Smooth muscle cell (in vitro differentiated cells): ENCODE results near the gene PCBP1. TPM values are rescaled to one million over a fixed set of nuclear protein-coding genes. Genes with fewer than 3 reads are reported as not detected.
"Not testable (repeated sequence)": the region's sequence is repeated elsewhere in the genome, so short reads cannot be mapped to it uniquely, and the experiment has no call there.

Experiments
- DNase-seq: peaks from one replicate; lab custom pipeline; 2025; ENCODE audit not compliant: unreplicated experiment; lab: John Stamatoyannopoulos, UW
- H2AFZ ChIP-seq: fragments of 200-600 bp; sonication (generic); 2 replicates; pipeline ENCODE4 v1.6.0; 2016; ENCODE audit warnings: antibody characterized with exemption, low read depth, mild to moderate bottlenecking
- H3F3A ChIP-seq: fragments of 200-600 bp; sonication (generic); 2 replicates; pipeline ENCODE4 v1.6.0; 2017; ENCODE audit warnings: antibody characterized with exemption, low read depth
- H3K27ac ChIP-seq: fragments of 200-600 bp; sonication (generic); 2 replicates; pipeline ENCODE4 v1.5.1; 2016; ENCODE audit warnings: low read depth, mild to moderate bottlenecking
- H3K27me3 ChIP-seq: fragments of 200-600 bp; sonication (generic); 2 replicates; pipeline ENCODE4 v1.6.1; 2016; ENCODE audit warnings: low read depth, mild to moderate bottlenecking
- H3K36me3 ChIP-seq: fragments of 200-600 bp; sonication (generic); 2 replicates; pipeline ENCODE4 v1.5.1; 2016; ENCODE audit warnings: low read depth
- H3K4me1 ChIP-seq: fragments of 200-600 bp; sonication (generic); 2 replicates; pipeline ENCODE4 v1.5.1; 2016; ENCODE audit warnings: low read depth
- H3K4me2 ChIP-seq: fragments of 200-600 bp; sonication (generic); 2 replicates; pipeline ENCODE4 v1.6.0; 2016; ENCODE audit warnings: mild to moderate bottlenecking
- H3K4me3 ChIP-seq: fragments of 200-600 bp; sonication (generic); 2 replicates; pipeline ENCODE4 v1.5.1; 2016; ENCODE audit warnings: mild to moderate bottlenecking
- H3K79me2 ChIP-seq: fragments of 200-600 bp; sonication (generic); 2 replicates; pipeline ENCODE4 v1.6.0; 2016; ENCODE audit warnings: low read depth, mild to moderate bottlenecking
- H3K9ac ChIP-seq: fragments of 200-600 bp; sonication (generic); 2 replicates; pipeline ENCODE4 v1.6.0; 2016; ENCODE audit warnings: low read depth
- H3K9me3 ChIP-seq: fragments of 200-600 bp; sonication (generic); replicated peaks from 2 replicates; pipeline ENCODE4 v1.5.1; 2016; ENCODE audit warnings: low read depth
- H4K20me1 ChIP-seq: fragments of 200-600 bp; sonication (generic); 2 replicates; pipeline ENCODE4 v1.6.0; 2016; ENCODE audit warnings: low read depth
- CTCF ChIP-seq: fragments of 200-600 bp; sonication (generic); IDR thresholded peaks from 2 replicates; pipeline ENCODE4 v1.5.1; 2017; ENCODE audit warnings: borderline replicate concordance, mild to moderate bottlenecking, antibody characterized with exemption; ENCODE audit not compliant: insufficient read depth, poor library complexity, severe bottlenecking
- WGBS: methylation state at CpG from one replicate; pipeline ENCODE4 v1.1.7; 2016; ENCODE audit warnings: low lambda C conversion rate; 5-methylcytosine and 5-hydroxymethylcytosine counted together
- polyA plus RNA-seq: library from polyadenylated mRNA; unstranded; fragments of >200 nt; fragmentation: Nextera tagmentation; extraction: Ambion mirVana; gene quantifications from 2 replicates; pipeline ENCODE4 v1.2.1, GENCODE V29; 2016
- total RNA-seq: library from RNA; depleted of rRNA; stranded (reverse); fragments of >200 nt; gene quantifications from 2 replicates; pipeline ENCODE4 v1.2.3, GENCODE V29; 2014

Gene PCBP1
- total and polyA plus RNA-seq, 2 experiments from 2014 or later: 109 to 145 TPM

- Histone ChIP-seq H3K9me3 (no peaks in the 10 kb centered on the region), H3K4me2 (no peak overlapping the region), H2AFZ (no peak overlapping the region), H3K36me3 (no peaks in the 10 kb centered on the region), H4K20me1 (peaks cover 17% of the 10 kb centered on the region), H3K4me1 (no peaks in the 10 kb centered on the region), H3K9ac (no peak overlapping the region), H3K79me2 (peaks cover 21% of the 10 kb centered on the region), H3K27ac (no peak overlapping the region), H3K27me3 (no peaks in the 10 kb centered on the region), H3F3A (peaks cover 13% of the 10 kb centered on the region), H3K4me3 (no peak overlapping the region)
- no peak for DNase-seq
- WGBS: 93% methylated on average over 2 of the region's 2 CpGs
- TF ChIP-seq CTCF: no peak
These were observed 4.1 kb downstream of the PCBP1 start for GRCh38 chr2:70091364-70091763.

DNA sequence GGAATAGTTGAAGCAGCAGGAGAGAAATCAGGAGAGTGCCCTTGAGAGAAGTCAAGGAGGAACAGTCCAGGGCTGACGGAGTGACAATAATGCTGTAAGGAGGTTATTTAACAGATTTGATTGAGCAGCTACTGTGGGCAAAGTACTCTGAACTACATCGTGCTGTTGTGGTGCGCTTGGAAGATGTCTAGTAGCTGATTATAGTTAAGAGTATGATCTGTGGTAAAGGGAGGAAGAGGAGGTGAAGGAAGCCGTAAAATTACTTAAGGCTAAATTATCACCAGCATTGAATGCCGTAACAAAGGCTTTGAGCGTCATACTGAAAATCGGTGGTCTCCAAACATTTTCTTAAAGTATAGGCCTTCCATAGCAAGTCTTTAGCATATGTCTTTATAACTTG, 4.5 kb downstream of the PCBP1 start:
- H3K79me2 ChIP-seq: peaks cover 21% of the 10 kb centered on the region
- H3K36me3 ChIP-seq: no peaks in the 10 kb centered on the region
- H3K27ac ChIP-seq: no peak overlapping the region
- WGBS: 95% methylated on average over 7 of the region's 7 CpGs
- no peaks in the 10 kb centered on the region for H3K9me3 ChIP-seq
- TF ChIP-seq CTCF: no peak
- H3K4me2 ChIP-seq: no peak overlapping the region
- peaks cover 17% of the 10 kb centered on the region for H4K20me1 ChIP-seq
- H3K4me3 ChIP-seq: no peak overlapping the region
- DNase-seq: no peak
- H3K9ac ChIP-seq: no peak overlapping the region
- peaks cover 13% of the 10 kb centered on the region for H3F3A ChIP-seq
- H3K27me3 ChIP-seq: no peaks in the 10 kb centered on the region
- no peak overlapping the region for H2AFZ ChIP-seq
- H3K4me1 ChIP-seq: no peaks in the 10 kb centered on the region

DNA sequence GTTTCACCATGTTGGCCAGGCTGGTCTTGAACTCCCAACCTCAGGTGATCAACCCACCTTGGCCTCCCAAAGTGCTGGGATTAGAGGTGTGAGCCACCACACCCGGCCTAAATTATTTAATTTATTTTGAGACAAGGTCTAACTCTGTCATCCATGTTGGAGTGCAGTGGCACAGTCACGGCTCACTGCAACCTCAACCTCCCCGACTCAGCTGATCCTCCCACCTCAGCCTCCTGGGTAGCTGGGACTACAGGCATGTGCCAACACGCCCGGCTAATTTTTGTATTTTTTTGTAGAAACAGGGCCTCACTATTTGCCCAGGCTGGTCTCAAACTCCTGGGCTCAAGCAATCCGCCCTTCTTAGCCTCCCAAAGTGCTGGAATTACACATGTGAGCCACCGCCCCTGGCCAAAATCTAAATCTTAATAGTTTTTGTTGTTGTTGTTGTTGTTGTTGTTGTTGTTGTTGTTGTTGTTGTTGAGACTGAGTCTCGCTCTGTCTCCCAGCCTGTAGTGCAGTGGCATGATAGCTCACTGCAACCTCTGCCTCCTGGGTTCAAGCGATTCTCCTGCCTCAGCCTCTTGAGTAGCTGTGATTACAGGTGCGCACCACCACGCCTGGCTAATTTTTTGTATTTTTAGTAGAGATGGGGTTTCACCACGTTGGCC, 5.4 kb downstream of the PCBP1 start:
- H3K27me3 ChIP-seq, H2AFZ ChIP-seq, H3K4me1 ChIP-seq, H3K4me3 ChIP-seq, H3K36me3 ChIP-seq, H3K9me3 ChIP-seq, H3K9ac ChIP-seq, DNase-seq, H3K4me2 ChIP-seq, H3K27ac ChIP-seq: not testable (repeated sequence)
- 97% methylated on average over 12 of the region's 12 CpGs for WGBS
- Histone ChIP-seq H3F3A (peaks cover 11% of the 10 kb centered on the region), H3K79me2 (peaks cover 20% of the 10 kb centered on the region), H4K20me1 (peaks cover 17% of the 10 kb centered on the region)

DNA sequence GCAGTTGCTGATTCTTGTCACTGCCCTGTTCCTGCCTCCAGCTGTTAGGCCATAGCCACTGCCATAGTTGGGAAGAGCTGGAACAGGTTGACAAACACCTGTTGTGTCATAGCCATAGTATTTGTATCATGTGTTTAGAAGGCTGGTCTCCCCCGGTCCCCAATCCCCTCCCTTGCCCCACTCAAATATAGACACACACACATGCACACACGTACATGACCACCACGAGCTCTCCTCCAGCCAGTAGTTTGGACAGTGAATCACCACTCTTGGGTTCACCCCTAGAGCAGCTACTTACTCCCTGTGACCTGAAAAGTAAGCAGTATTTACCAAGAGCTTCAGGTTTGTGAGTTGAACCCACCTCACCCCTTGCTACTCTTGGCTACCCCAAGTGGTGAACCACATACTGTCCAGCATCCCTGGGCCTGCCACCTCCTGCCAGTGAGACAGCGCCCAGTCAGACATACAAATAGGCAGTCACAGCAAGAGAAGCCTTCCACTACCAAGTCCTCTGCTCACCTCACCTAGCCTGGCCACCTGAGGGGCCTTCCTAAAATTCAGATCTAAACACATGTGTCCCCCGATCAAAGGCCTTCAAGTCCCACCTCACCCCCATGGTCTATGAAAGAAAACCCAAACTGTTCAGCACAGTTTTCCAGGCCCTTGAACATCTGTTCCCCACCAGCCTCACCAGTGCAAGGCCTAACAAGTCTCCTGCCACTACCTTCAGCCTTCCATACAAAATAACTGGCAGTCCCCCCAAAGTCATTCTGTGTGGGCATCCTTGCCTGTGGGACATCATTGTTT, 7.1 kb downstream of the PCBP1 start:
- 90% methylated on average over 5 of the region's 5 CpGs for WGBS
- no peaks in the 10 kb centered on the region for H3K9me3 ChIP-seq
- H3K27me3 ChIP-seq: no peaks in the 10 kb centered on the region
- no peaks in the 10 kb centered on the region for H3K4me1 ChIP-seq
- peaks cover 4% of the 10 kb centered on the region for H3F3A ChIP-seq
- no peak overlapping the region for H3K27ac ChIP-seq
- H2AFZ ChIP-seq: no peak overlapping the region
- peaks cover 3% of the 10 kb centered on the region for H3K79me2 ChIP-seq
- no peak overlapping the region for H3K4me3 ChIP-seq
- H4K20me1 ChIP-seq: peaks cover 8% of the 10 kb centered on the region
- TF ChIP-seq CTCF: no peak
- H3K9ac ChIP-seq: no peak overlapping the region
- DNase-seq: no peak
- H3K36me3 ChIP-seq: no peaks in the 10 kb centered on the region
- H3K4me2 ChIP-seq: no peak overlapping the region
